Neural progenitor cell (in vitro differentiated cells): Measurements from ENCODE around the gene LDLRAD4. TPM values are rescaled to one million over a fixed set of nuclear protein-coding genes. Genes with fewer than 3 reads are reported as not detected.

Source experiments
- DNase-seq: peaks from one replicate; pipeline ENCODE4 v3.0.0-alpha.2; 2016; ENCODE audit warnings: low spot score
- H2AFZ ChIP-seq: fragments of 200-600 bp; sonication (generic); replicated peaks from 2 replicates; pipeline ENCODE4 v1.6.1; 2016; ENCODE audit warnings: antibody characterized with exemption
- H3F3A ChIP-seq: fragments of 200-600 bp; sonication (generic); 2 replicates; pipeline ENCODE4 v1.6.1; 2016; ENCODE audit warnings: antibody characterized with exemption, low read depth
- H3K27ac ChIP-seq: fragments of 200-600 bp; sonication (generic); 2 replicates; pipeline ENCODE4 v1.5.1; 2016; ENCODE audit warnings: mild to moderate bottlenecking
- H3K27me3 ChIP-seq: fragments of 200-600 bp; sonication (generic); 2 replicates; pipeline ENCODE4 v1.6.1; 2016; ENCODE audit warnings: mild to moderate bottlenecking, moderate library complexity
- H3K36me3 ChIP-seq: fragments of 200-600 bp; sonication (generic); 2 replicates; pipeline ENCODE4 v1.5.1; 2016
- H3K4me1 ChIP-seq: fragments of 200-600 bp; sonication (generic); 2 replicates; pipeline ENCODE4 v1.6.1; 2016; ENCODE audit warnings: mixed run types
- H3K4me2 ChIP-seq: fragments of 200-600 bp; sonication (generic); 2 replicates; pipeline ENCODE4 v1.6.1; 2016
- H3K4me3 ChIP-seq: fragments of 200-600 bp; sonication (generic); 2 replicates; pipeline ENCODE4 v1.5.1; 2016
- H3K79me2 ChIP-seq: fragments of 200-600 bp; sonication (generic); 2 replicates; pipeline ENCODE4 v1.6.1; 2016; ENCODE audit warnings: low read depth
- H3K9ac ChIP-seq: fragments of 200-600 bp; sonication (generic); 2 replicates; pipeline ENCODE4 v1.6.1; 2016
- H3K9me3 ChIP-seq: fragments of 200-600 bp; sonication (generic); 2 replicates; pipeline ENCODE4 v1.5.1; 2016; ENCODE audit warnings: low read depth
- H4K20me1 ChIP-seq: fragments of 200-600 bp; sonication (generic); 2 replicates; pipeline ENCODE4 v1.6.1; 2016; ENCODE audit warnings: low read depth
- H3K27ac Mint-ChIP-seq: 3 replicates; pipeline ENCODE4 v1.8.0; 2021; ENCODE audit warnings: mixed read lengths
- H3K27me3 Mint-ChIP-seq: 2 replicates; pipeline ENCODE4 v1.8.0; 2022; ENCODE audit warnings: low read depth, mild to moderate bottlenecking, inconsistent platforms, moderate library complexity, mixed read lengths; ENCODE audit not compliant: insufficient read depth
- H3K36me3 Mint-ChIP-seq: 3 replicates; pipeline ENCODE4 v1.8.0; 2021; ENCODE audit warnings: mixed read lengths
- H3K4me1 Mint-ChIP-seq: 3 replicates; pipeline ENCODE4 v1.8.0; 2021; ENCODE audit warnings: mixed read lengths
- H3K4me3 Mint-ChIP-seq: 3 replicates; pipeline ENCODE4 v1.8.0; 2021; ENCODE audit warnings: mild to moderate bottlenecking, moderate library complexity, mixed read lengths
- H3K9me3 Mint-ChIP-seq: 3 replicates; pipeline ENCODE4 v1.8.0; 2020; ENCODE audit warnings: mixed read lengths
- EZH2 ChIP-seq: fragments of 200-600 bp; sonication (generic); IDR thresholded peaks from 2 replicates; pipeline ENCODE4 v1.6.1; 2017; ENCODE audit warnings: antibody characterized with exemption, mild to moderate bottlenecking, moderate library complexity
- EZH2phosphoT487 ChIP-seq: fragments of 200-600 bp; sonication (generic); IDR thresholded peaks from 2 replicates; pipeline ENCODE4 v1.6.1; 2017; ENCODE audit warnings: antibody characterized with exemption
- total RNA-seq: library from RNA; depleted of rRNA; stranded (reverse); fragments of >200 nt; gene quantifications from 2 replicates; pipeline ENCODE4 v1.2.3, GENCODE V29; 2015; ENCODE audit warnings: low replicate concordance
- TF ChIP-seq, protein P1 (sequence below): fragments of 200-600 bp; sonication (generic); IDR thresholded peaks from 2 replicates; pipeline ENCODE4 v1.5.1; 2017; ENCODE audit warnings: antibody characterized with exemption, mild to moderate bottlenecking

Gene LDLRAD4
- total RNA-seq, 1 donor from 2014 or later: 0.65 TPM

DNA sequence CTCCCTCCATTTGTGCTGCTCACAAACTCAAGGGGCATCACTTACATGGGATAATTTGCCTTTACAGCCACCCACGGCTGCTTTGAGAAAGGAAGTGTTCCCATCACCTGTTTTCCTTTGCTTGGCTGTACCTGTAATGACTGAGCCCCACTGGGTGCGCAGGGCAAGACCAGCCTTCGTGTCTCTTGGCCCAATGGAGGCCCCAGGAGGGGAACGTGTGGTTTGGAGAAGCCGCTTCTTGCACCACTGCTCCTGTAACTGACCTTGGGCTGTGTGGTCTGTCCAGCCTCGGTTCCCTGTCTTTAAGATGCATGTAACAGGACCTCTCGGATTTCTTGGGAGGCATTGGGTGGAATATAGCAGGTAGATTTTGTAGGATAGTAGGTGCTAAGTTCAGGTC, 41.1 kb downstream of the LDLRAD4 start:
- Histone ChIP-seq H3K9me3 (no peaks in the 10 kb centered on the region), H4K20me1 (no peaks in the 10 kb centered on the region), H3K9ac (no peak overlapping the region), H3F3A (no peaks in the 10 kb centered on the region), H3K27me3 (no peaks in the 10 kb centered on the region), H2AFZ (no peak overlapping the region), H3K79me2 (no peaks in the 10 kb centered on the region), H3K27ac (no peak overlapping the region), H3K36me3 (no peaks in the 10 kb centered on the region), H3K4me1 (peaks cover 13% of the 10 kb centered on the region), H3K4me2 (no peak overlapping the region), H3K4me3 (no peak overlapping the region)
- no peak for DNase-seq
- H3K4me3 Mint-ChIP-seq: no peak overlapping the region
- H3K4me1 Mint-ChIP-seq: peaks cover 41% of the 10 kb centered on the region
- H3K27me3 Mint-ChIP-seq: peaks cover 6% of the 10 kb centered on the region
- H3K9me3 Mint-ChIP-seq: no peaks in the 10 kb centered on the region
- TF ChIP-seq, protein P1, sequence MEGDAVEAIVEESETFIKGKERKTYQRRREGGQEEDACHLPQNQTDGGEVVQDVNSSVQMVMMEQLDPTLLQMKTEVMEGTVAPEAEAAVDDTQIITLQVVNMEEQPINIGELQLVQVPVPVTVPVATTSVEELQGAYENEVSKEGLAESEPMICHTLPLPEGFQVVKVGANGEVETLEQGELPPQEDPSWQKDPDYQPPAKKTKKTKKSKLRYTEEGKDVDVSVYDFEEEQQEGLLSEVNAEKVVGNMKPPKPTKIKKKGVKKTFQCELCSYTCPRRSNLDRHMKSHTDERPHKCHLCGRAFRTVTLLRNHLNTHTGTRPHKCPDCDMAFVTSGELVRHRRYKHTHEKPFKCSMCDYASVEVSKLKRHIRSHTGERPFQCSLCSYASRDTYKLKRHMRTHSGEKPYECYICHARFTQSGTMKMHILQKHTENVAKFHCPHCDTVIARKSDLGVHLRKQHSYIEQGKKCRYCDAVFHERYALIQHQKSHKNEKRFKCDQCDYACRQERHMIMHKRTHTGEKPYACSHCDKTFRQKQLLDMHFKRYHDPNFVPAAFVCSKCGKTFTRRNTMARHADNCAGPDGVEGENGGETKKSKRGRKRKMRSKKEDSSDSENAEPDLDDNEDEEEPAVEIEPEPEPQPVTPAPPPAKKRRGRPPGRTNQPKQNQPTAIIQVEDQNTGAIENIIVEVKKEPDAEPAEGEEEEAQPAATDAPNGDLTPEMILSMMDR: no peak
- TF ChIP-seq EZH2phosphoT487 (no peak), EZH2 (no peak)
- H3K36me3 Mint-ChIP-seq: no peaks in the 10 kb centered on the region
- H3K27ac Mint-ChIP-seq: no peak overlapping the region

DNA sequence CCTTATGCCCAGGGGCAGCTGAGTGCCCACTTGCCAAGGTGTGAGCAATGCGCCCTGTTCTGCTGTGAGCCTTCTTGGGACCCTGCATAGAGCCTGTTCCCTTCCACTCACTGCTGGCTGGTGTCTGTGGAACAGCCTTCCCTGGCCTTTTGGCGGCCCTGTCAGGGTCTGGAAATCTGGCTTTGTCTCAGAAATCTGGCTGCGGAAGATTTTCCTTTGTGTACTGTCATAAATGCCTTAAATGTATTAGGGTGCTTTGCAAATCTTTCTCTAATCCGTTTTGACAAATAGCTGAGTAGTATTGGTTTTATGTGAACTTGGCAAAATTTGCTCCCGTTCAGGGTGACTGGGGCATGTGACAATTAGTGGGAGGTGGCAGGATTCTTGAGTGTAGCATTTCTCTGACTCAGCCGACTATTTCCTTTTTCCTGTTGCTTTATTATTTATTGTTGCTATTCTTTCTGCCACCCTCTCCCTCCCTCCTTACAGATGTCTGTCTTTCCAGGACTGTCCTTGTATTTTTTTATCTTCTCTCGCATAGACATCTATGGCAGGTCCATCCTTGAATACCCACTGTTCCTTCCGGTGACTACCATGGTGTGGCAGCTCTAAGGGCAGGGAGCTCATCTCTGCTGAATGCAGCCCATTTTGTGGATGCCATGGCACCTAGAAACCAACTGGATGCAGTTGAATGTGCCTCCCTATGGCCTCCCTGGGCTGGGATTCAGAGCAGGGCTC, 41.8 kb downstream of the LDLRAD4 start:
- no peak overlapping the region for H2AFZ ChIP-seq
- H3K27me3 Mint-ChIP-seq: peaks cover 6% of the 10 kb centered on the region
- H4K20me1 ChIP-seq: no peaks in the 10 kb centered on the region
- TF ChIP-seq, protein P1: no peak
- TF ChIP-seq EZH2phosphoT487 (no peak), EZH2 (no peak)
- no peaks in the 10 kb centered on the region for H3K9me3 ChIP-seq
- H3K36me3 Mint-ChIP-seq: no peaks in the 10 kb centered on the region
- H3K4me1 Mint-ChIP-seq: peaks cover 38% of the 10 kb centered on the region
- no peak overlapping the region for H3K9ac ChIP-seq
- no peaks in the 10 kb centered on the region for H3F3A ChIP-seq
- no peak overlapping the region for H3K4me2 ChIP-seq
- H3K4me1 ChIP-seq: peaks cover 13% of the 10 kb centered on the region
- H3K27ac Mint-ChIP-seq: no peak overlapping the region
- H3K79me2 ChIP-seq: no peaks in the 10 kb centered on the region
- H3K36me3 ChIP-seq: no peaks in the 10 kb centered on the region
- H3K4me3 Mint-ChIP-seq: no peak overlapping the region
- H3K9me3 Mint-ChIP-seq: no peaks in the 10 kb centered on the region
- no peak overlapping the region for H3K4me3 ChIP-seq
- DNase-seq: no peak
- no peak overlapping the region for H3K27ac ChIP-seq
- no peaks in the 10 kb centered on the region for H3K27me3 ChIP-seq

DNA sequence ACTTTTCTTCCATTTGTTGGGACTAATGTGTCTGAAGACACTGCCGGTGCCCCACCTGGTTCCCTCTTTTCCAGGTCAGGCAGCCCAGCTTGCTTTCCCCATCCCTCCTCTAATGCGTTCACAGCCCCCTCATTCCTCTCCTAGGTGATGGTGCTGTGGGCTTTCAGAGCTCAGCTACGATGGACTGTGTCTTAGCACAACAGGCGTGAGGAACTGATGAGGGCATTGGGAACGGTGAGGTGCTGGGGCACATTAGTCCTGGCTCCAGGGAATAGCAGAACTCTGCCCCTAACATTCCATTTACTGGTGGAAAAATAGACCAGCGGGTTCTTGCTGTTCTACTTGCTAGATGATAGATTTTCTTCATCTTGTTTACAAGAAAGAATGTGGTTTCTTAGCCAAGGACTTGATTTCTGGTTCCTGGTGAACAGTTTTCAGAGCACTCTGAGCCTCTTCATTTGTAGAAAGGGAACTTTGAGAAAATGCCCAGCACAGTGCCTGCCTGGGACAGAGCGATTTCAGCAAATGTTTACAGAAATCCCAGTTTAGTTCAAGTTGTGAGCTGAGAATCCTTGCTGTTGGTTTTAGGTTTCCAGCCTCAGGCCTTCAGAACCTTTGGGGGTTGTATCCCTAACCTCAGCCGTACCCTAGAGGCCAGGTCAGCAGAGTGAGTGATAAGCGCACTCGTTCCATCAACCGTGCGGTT, 42.5 kb downstream of the LDLRAD4 start:
- H3K4me1 ChIP-seq: peaks cover 9% of the 10 kb centered on the region
- H2AFZ ChIP-seq: no peak overlapping the region
- no peaks in the 10 kb centered on the region for H3K36me3 Mint-ChIP-seq
- H3K9me3 ChIP-seq: no peaks in the 10 kb centered on the region
- H3K27ac Mint-ChIP-seq: no peak overlapping the region
- no peaks in the 10 kb centered on the region for H3K36me3 ChIP-seq
- no peaks in the 10 kb centered on the region for H3K79me2 ChIP-seq
- H3K4me1 Mint-ChIP-seq: peaks cover 31% of the 10 kb centered on the region
- H3K27me3 Mint-ChIP-seq: peaks cover 10% of the 10 kb centered on the region
- TF ChIP-seq EZH2phosphoT487: no peak
- no peak for TF ChIP-seq EZH2
- TF ChIP-seq, protein P1: no peak
- no peak for DNase-seq
- no peaks in the 10 kb centered on the region for H3K9me3 Mint-ChIP-seq
- no peaks in the 10 kb centered on the region for H3K27me3 ChIP-seq
- no peaks in the 10 kb centered on the region for H4K20me1 ChIP-seq
- no peak overlapping the region for H3K27ac ChIP-seq
- H3F3A ChIP-seq: no peaks in the 10 kb centered on the region
- no peak overlapping the region for H3K4me3 ChIP-seq
- H3K4me2 ChIP-seq: no peak overlapping the region
- no peak overlapping the region for H3K9ac ChIP-seq
- no peak overlapping the region for H3K4me3 Mint-ChIP-seq
